ENCODE results near the gene MYOCD.

DNA sequence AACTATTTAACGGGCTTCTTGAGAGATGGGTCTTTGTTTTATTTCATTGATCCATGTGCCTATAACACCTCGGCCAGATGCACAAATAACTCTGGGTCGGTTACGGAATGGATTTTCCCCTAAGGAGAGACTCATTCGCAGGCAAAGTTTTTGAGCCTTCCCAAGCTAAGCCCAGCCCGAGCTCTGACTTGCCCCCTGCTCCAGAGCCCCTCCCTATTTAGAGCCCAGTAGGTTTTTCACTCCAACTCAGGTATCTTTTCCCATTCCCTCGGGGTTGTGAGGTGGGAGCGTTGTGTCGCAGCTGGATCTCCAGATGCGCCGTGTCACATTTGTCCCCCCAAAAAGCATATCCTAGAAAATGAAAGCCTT lies 812 bp upstream of the MYOCD start:
- TF ChIP-seq, protein P1, sequence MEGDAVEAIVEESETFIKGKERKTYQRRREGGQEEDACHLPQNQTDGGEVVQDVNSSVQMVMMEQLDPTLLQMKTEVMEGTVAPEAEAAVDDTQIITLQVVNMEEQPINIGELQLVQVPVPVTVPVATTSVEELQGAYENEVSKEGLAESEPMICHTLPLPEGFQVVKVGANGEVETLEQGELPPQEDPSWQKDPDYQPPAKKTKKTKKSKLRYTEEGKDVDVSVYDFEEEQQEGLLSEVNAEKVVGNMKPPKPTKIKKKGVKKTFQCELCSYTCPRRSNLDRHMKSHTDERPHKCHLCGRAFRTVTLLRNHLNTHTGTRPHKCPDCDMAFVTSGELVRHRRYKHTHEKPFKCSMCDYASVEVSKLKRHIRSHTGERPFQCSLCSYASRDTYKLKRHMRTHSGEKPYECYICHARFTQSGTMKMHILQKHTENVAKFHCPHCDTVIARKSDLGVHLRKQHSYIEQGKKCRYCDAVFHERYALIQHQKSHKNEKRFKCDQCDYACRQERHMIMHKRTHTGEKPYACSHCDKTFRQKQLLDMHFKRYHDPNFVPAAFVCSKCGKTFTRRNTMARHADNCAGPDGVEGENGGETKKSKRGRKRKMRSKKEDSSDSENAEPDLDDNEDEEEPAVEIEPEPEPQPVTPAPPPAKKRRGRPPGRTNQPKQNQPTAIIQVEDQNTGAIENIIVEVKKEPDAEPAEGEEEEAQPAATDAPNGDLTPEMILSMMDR (IDR thresholded peaks at IDR 0.05; ENCODE audit: poor library complexity): no peak
- TF ChIP-seq EZH2 (IDR thresholded peaks at IDR 0.05; ENCODE audit: borderline replicate concordance): no peak
